SW480 (cell line): ENCODE measurements around the gene CCT6B.
"Not testable (repeated sequence)": the region's sequence is repeated elsewhere in the genome, so short reads cannot be mapped to it uniquely, and the experiment has no call there.

Experiments
- DNase-seq: peaks from one replicate; pipeline ENCODE4 v3.0.0-alpha.2; 2016; ENCODE audit warnings: low spot score

CCT6B gene

GRCh38 chr17:34961093-34961911 lies at the start of gene CCT6B, which contains the start of gene ZNF830:
CCT6B (minus strand) TSS chr17:34961460; CDS start chr17:34961393, 67 bp downstream.
ZNF830 (plus strand) TSS chr17:34961540; CDS start chr17:34961567, 27 bp downstream.
- peak; percentile 92 for DNase-seq

GRCh38 chr17:35010093-35010492 lies 48.8 kb upstream of the CCT6B start:
- no peak for DNase-seq

GRCh38 chr17:35006961-35007360 lies 45.7 kb upstream of the CCT6B start:
- DNase-seq: no peak

GRCh38 chr17:35006345-35006744 lies 45.1 kb upstream of the CCT6B start:
- no peak for DNase-seq

- DNase-seq: no peak
Observed at GRCh38 chr17:35003778-35004177, 42.5 kb upstream of the CCT6B start.

GRCh38 chr17:35002876-35003551 lies 41.8 kb upstream of the CCT6B start:
- DNase-seq: no peak

- no peak for DNase-seq
Observed at GRCh38 chr17:35001549-35001948, 40.3 kb upstream of the CCT6B start.

- DNase-seq: not testable (repeated sequence)
Observed at GRCh38 chr17:35000965-35001364, 39.7 kb upstream of the CCT6B start.

- no peak for DNase-seq
Observed at GRCh38 chr17:34999456-34999855, 38.2 kb upstream of the CCT6B start.

- DNase-seq: peak; percentile 38
Observed at GRCh38 chr17:34998205-34998604, 36.9 kb upstream of the CCT6B start.

- DNase-seq: no peak
Observed at GRCh38 chr17:34997355-34997862, 36.1 kb upstream of the CCT6B start.

GRCh38 chr17:34996422-34997285 lies 35.4 kb upstream of the CCT6B start:
- DNase-seq: no peak

- no peak for DNase-seq
Observed at GRCh38 chr17:34993031-34993430, 31.8 kb upstream of the CCT6B start.

- DNase-seq: no peak
Observed at GRCh38 chr17:34991606-34992005, 30.3 kb upstream of the CCT6B start.

GRCh38 chr17:34990921-34991365 lies 29.7 kb upstream of the CCT6B start:
- no peak for DNase-seq

GRCh38 chr17:34989473-34989872 lies 28.2 kb upstream of the CCT6B start:
- no peak for DNase-seq

- no peak for DNase-seq
Observed at GRCh38 chr17:34988644-34989043, 27.4 kb upstream of the CCT6B start.

GRCh38 chr17:34987232-34987631 lies 26.0 kb upstream of the CCT6B start:
- DNase-seq: no peak

- DNase-seq: no peak
Observed at GRCh38 chr17:34981538-34982241, 20.4 kb upstream of the CCT6B start.

- DNase-seq: peak; percentile 90
Observed at GRCh38 chr17:34980681-34981537, 19.6 kb upstream of the CCT6B start.

- DNase-seq: peak; percentile 92
Observed at GRCh38 chr17:34980353-34980680, 19.1 kb upstream of the CCT6B start, which contains the start of gene LIG3. LIG3 (plus strand) TSS chr17:34980512; CDS start chr17:34983006, 2,494 bp downstream.
